ENCODE results near the gene PCDHA6. TPM values are rescaled to one million over a fixed set of nuclear protein-coding genes. Genes with fewer than 3 reads are reported as not detected.
"Not testable (repeated sequence)": the region's sequence is repeated elsewhere in the genome, so short reads cannot be mapped to it uniquely, and the experiment has no call there.

PCDHA6 gene
- total RNA-seq, 1 donor from 2014 or later, result 17.1 TPM

- FAIRE-seq; DNase-seq (ENCODE audit: low spot score in 2 of 2): not testable (repeated sequence)
These were observed 19.4 kb upstream of the PCDHA6 start for GRCh38 chr5:140808241-140808888.

- DNase-seq (ENCODE audit: low spot score in 2 of 2), result no peak
- FAIRE-seq, result no peak
These were observed 18.9 kb upstream of the PCDHA6 start for GRCh38 chr5:140808889-140809291.

GRCh38 chr5:140821375-140822280 lies 6.1 kb upstream of the PCDHA6 start, which contains the start of gene PCDHA5:
PCDHA5 (plus strand) TSS chr5:140821613.
- FAIRE-seq (no peak), DNase-seq (ENCODE audit: low spot score in 2 of 2) (no peak)

- DNase-seq (ENCODE audit: low spot score in 2 of 2) (no peak), FAIRE-seq (no peak)
These were observed 5.5 kb upstream of the PCDHA6 start for GRCh38 chr5:140822281-140822629.

- FAIRE-seq; DNase-seq (ENCODE audit: low spot score in 2 of 2): not testable (repeated sequence)
These were observed 4.8 kb upstream of the PCDHA6 start for GRCh38 chr5:140822969-140823368.

- DNase-seq (ENCODE audit: low spot score in 2 of 2), result no peak
- no peak for FAIRE-seq
These were observed 4.3 kb upstream of the PCDHA6 start for GRCh38 chr5:140823475-140823874.

- DNase-seq (ENCODE audit: low spot score in 2 of 2) (no peak), FAIRE-seq (no peak)
These were observed 590 bp downstream of the PCDHA6 start for GRCh38 chr5:140828362-140828737.

- DNase-seq (ENCODE audit: low spot score in 2 of 2); FAIRE-seq: not testable (repeated sequence)
These were observed 2.0 kb downstream of the PCDHA6 start for GRCh38 chr5:140829511-140830501.

GRCh38 chr5:140833993-140834392 lies 6.2 kb downstream of the PCDHA6 start, which contains the start of gene PCDHA7:
PCDHA7 (plus strand) TSS chr5:140834269; CDS start chr5:140834384, 115 bp downstream.
- DNase-seq (ENCODE audit: low spot score in 2 of 2) (peak in 1 of 2 donors; percentile 48), FAIRE-seq (no peak)

- DNase-seq (ENCODE audit: low spot score in 2 of 2); FAIRE-seq: not testable (repeated sequence)
These were observed 6.8 kb downstream of the PCDHA6 start for GRCh38 chr5:140834439-140835008.

- DNase-seq (ENCODE audit: low spot score in 2 of 2) (no peak), FAIRE-seq (no peak)
These were observed 8.1 kb downstream of the PCDHA6 start for GRCh38 chr5:140835622-140836510.

GRCh38 chr5:140840978-140841962 lies 13.5 kb downstream of the PCDHA6 start, which contains the start of gene PCDHA8:
PCDHA8 (plus strand) TSS chr5:140841187; CDS start chr5:140841322, 135 bp downstream.
- FAIRE-seq (peak; percentile 72), DNase-seq (ENCODE audit: low spot score in 2 of 2) (peak in 1 of 2 donors; percentile 69)

- DNase-seq (ENCODE audit: low spot score in 2 of 2), result no peak
- no peak for FAIRE-seq
These were observed 15.3 kb downstream of the PCDHA6 start for GRCh38 chr5:140842798-140843733.

- not testable (repeated sequence) for DNase-seq (ENCODE audit: low spot score in 2 of 2); FAIRE-seq
These were observed 20.7 kb downstream of the PCDHA6 start, which contains the start of gene PCDHA9 for GRCh38 chr5:140848139-140849102. PCDHA9 (plus strand) TSS chr5:140848382; CDS start chr5:140848496, 114 bp downstream.
